HUES48 (cell line): ENCODE data around the gene ERCC2.

Experiments
- H3K27ac ChIP-seq: one replicate; pipeline ENCODE4 v1.7.0; 2013; ENCODE audit warnings: low read depth, low read length, inconsistent platforms
- H3K27me3 ChIP-seq: 2 replicates; pipeline ENCODE4 v1.6.1; 2013; ENCODE audit warnings: mild to moderate bottlenecking, low read length; ENCODE audit not compliant: control insufficient read depth, insufficient read depth
- H3K36me3 ChIP-seq: 2 replicates; pipeline ENCODE4 v1.6.1; 2013; ENCODE audit warnings: low read length; ENCODE audit not compliant: control insufficient read depth, insufficient read depth
- H3K4me1 ChIP-seq: 2 replicates; pipeline ENCODE4 v1.6.1; 2013; ENCODE audit warnings: mild to moderate bottlenecking, low read length; ENCODE audit not compliant: control insufficient read depth, insufficient read depth
- H3K4me3 ChIP-seq: 2 replicates; pipeline ENCODE4 v1.5.1; 2013; ENCODE audit warnings: mild to moderate bottlenecking, low read depth, low read length
- H3K9ac ChIP-seq: 2 replicates; pipeline ENCODE4 v1.6.1; 2013; ENCODE audit warnings: mild to moderate bottlenecking, low read depth, low read length, moderate library complexity
- H3K9me3 ChIP-seq: 2 replicates; pipeline ENCODE4 v1.6.1; 2013; ENCODE audit warnings: low read length; ENCODE audit not compliant: control insufficient read depth, insufficient read depth

ERCC2 gene

GRCh38 chr19:45400192-45400591, 29.8 kb upstream of the ERCC2 start:
- Histone ChIP-seq H3K27me3 (peaks cover 17% of the 10 kb centered on the region), H3K27ac (no peak overlapping the region), H3K36me3 (no peaks in the 10 kb centered on the region), H3K4me3 (no peak overlapping the region), H3K9ac (no peak overlapping the region), H3K4me1 (peaks cover 22% of the 10 kb centered on the region), H3K9me3 (no peaks in the 10 kb centered on the region)

GRCh38 chr19:45395821-45396617, 25.6 kb upstream of the ERCC2 start:
- Histone ChIP-seq H3K36me3 (peaks cover 4% of the 10 kb centered on the region; the same call in 1 of the 2 replicates), H3K9me3 (no peaks in the 10 kb centered on the region), H3K4me3 (peak overlapping the region; percentile 47; the same call in 1 of the 2 replicates), H3K9ac (no peak overlapping the region), H3K4me1 (peaks cover 7% of the 10 kb centered on the region; the same call in 1 of the 2 replicates), H3K27me3 (peaks cover 17% of the 10 kb centered on the region; the same call in 1 of the 2 replicates), H3K27ac (no peak overlapping the region)

DNA sequence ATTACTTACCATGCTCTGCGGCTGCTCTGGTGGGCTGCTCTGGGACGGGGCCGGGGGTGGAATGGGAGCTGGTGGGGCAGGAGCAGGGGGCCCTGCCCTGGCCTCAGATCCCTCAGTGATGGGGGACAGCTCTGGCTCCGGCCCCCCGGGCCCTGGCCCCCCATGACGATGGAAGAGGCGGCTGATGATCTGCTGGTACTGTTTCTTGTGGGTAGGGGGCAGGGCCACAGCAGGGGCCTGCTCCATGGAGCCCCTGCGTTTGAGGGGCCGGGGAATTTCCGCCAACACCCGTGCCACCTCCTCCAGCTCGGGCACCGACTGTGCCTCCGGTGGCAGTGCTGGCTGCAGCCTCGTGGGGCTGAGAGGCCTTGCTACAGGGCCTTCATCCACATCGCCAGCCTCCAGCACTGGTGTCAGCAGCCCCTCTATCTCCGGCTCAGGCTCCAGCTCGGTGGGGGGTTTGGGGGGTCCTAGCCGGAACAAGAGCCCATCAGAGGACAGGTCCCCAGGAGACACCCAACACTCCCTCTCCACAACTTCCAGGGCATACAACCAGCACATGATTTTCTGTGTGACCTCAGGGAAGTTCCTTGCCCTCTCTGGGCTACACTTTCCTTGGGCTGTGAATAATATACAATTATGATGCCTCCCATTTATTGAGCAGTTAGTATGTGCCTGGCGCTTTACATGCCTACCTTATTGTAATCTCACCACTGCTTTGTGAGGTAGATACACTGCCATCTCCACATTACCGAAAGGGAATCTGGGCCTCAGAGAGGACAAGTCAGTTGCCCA, 21.7 kb upstream of the ERCC2 start:
- 0 out of 2 replicates have a peak, but pooled peaks cover 3% of the 10 kb centered on the region for H3K4me1 ChIP-seq
- H3K36me3 ChIP-seq, result peaks cover 4% of the 10 kb centered on the region; the same call in 1 of the 2 replicates
- H3K9ac ChIP-seq, result no peak overlapping the region
- H3K9me3 ChIP-seq, result no peaks in the 10 kb centered on the region
- no peak overlapping the region for H3K4me3 ChIP-seq
- H3K27ac ChIP-seq, result no peak overlapping the region
- peaks cover 8% of the 10 kb centered on the region; the same call in 1 of the 2 replicates for H3K27me3 ChIP-seq

DNA sequence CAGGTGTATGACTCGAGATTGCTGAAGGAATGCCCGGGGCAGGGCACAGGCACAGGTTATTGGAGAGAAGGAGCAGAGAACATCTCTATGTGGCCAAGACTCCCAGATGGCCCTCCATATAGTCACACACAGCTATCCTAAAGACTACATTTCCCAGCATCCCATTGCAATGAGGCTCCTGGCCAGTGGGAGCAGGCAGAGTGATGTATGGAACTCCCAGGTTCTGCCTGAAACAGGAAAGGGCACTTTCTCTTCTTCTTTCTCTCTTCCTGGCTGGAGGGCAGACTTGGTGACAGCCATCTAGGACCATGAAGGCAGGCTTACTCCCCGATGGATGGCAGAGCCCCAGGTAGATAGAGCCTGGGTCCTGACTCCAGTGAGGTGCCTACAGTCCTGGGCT, 21.0 kb upstream of the ERCC2 start:
- Histone ChIP-seq H3K36me3 (peaks cover 4% of the 10 kb centered on the region; the same call in 1 of the 2 replicates), H3K9ac (no peak overlapping the region), H3K27me3 (peaks cover 5% of the 10 kb centered on the region), H3K4me3 (no peak overlapping the region), H3K27ac (no peak overlapping the region), H3K4me1 (0 out of 2 replicates have a peak, but pooled peaks cover 3% of the 10 kb centered on the region), H3K9me3 (no peaks in the 10 kb centered on the region)

- no peaks in the 10 kb centered on the region for H3K36me3 ChIP-seq
- H3K4me3 ChIP-seq, result no peak overlapping the region; the same call in 1 of the 2 replicates
- no peak overlapping the region for H3K27ac ChIP-seq
- no peaks in the 10 kb centered on the region for H3K4me1 ChIP-seq
- H3K9ac ChIP-seq, result no peak overlapping the region
- H3K27me3 ChIP-seq, result peaks cover 14% of the 10 kb centered on the region
- H3K9me3 ChIP-seq, result no peaks in the 10 kb centered on the region
Measured at GRCh38 chr19:45385392-45386221, 15.2 kb upstream of the ERCC2 start.

DNA sequence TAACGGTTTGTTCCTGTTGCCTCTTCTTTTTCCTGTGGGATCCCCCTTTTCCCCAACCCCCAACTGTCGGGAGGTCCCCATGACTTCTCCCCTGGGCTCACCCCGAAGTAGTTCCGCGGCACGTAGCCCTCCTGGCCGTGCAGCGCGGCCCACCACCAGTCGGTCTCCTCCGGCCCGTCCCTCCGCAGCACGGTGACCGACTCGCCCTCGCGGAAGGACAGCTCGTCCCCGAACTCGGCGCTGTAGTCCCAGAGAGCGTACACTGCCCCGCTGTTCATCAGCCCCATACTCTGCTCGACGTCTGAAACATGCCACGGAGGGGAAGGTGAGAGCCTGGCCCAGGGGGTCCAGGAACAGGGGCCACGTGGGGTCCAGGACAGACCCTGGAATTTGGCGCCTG, 12.1 kb upstream of the ERCC2 start:
- Histone ChIP-seq H3K27ac (no peak overlapping the region), H3K4me3 (no peak overlapping the region), H3K36me3 (no peaks in the 10 kb centered on the region), H3K9me3 (no peaks in the 10 kb centered on the region), H3K27me3 (peaks cover 14% of the 10 kb centered on the region), H3K9ac (no peak overlapping the region), H3K4me1 (no peaks in the 10 kb centered on the region)

DNA sequence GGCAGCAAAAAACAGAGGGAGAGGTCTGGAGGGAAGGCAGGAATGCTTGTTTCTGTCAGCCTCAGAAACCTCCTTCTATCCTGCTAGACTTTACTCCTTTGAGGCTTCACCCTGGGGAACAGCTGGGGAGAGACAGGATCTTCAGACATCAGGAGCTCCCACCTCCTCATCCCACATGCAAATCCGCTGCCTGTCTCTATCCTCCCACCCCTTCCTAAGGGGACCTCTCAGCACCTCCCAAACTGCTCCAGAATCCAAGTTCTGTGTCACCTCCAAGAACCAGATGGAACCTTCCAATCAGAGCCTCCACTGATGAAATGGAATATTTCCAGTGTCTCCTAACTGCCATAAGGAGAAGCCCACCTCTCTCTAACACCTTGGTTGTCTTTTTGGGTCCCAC, 9.7 kb upstream of the ERCC2 start:
- Histone ChIP-seq H3K27me3 (peaks cover 2% of the 10 kb centered on the region), H3K27ac (no peak overlapping the region), H3K9ac (no peak overlapping the region), H3K4me3 (no peak overlapping the region), H3K9me3 (no peaks in the 10 kb centered on the region), H3K4me1 (0 out of 2 replicates have a peak, but pooled peaks cover 2% of the 10 kb centered on the region), H3K36me3 (no peaks in the 10 kb centered on the region)

GRCh38 chr19:45376045-45376724, 5.8 kb upstream of the ERCC2 start:
- H3K36me3 ChIP-seq, result no peaks in the 10 kb centered on the region
- H3K27ac ChIP-seq, result peak overlapping the region; percentile 42
- H3K9ac ChIP-seq, result no peak overlapping the region
- H3K4me1 ChIP-seq, result 0 out of 2 replicates have a peak, but pooled peaks cover 2% of the 10 kb centered on the region
- H3K9me3 ChIP-seq, result no peaks in the 10 kb centered on the region
- no peaks in the 10 kb centered on the region for H3K27me3 ChIP-seq
- no peak overlapping the region for H3K4me3 ChIP-seq

DNA sequence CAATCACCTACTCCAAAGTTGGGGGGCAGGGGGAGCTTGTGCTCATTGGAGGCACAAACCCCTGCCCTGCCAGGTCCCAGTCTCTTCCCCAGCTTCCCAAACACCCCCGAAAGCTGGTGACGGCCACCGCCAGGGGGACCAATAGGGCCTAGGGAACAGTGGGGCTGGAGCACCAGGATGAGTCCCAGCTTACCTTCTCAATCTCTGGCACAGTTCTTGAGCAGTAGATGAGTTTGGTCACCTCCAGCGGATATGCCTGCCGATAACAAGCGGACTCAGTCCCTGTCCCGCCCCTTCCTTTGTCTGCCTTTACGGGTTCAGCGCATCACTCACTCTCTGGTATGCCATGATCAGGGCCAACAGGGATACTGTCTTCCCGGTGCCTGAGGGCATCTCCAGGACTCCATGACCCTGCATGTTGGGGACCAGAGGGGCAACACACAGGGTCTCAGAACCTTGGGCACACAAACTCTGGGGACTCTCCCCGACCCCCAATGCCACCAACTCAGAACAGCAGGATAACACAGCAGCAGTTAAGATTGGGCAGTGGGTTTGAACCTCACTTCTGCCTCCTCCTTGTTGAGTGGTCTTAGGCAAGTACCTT, 1.5 kb downstream of the ERCC2 start:
- H3K4me1 ChIP-seq, result no peaks in the 10 kb centered on the region
- H3K9ac ChIP-seq, result no peak overlapping the region
- H3K27ac ChIP-seq, result no peak overlapping the region
- H3K4me3 ChIP-seq, result no peak overlapping the region
- H3K9me3 ChIP-seq, result no peaks in the 10 kb centered on the region
- H3K36me3 ChIP-seq, result peaks cover 34% of the 10 kb centered on the region
- H3K27me3 ChIP-seq, result no peaks in the 10 kb centered on the region

GRCh38 chr19:45368127-45368526, 2.2 kb downstream of the ERCC2 start:
- H3K4me3 ChIP-seq, result no peak overlapping the region
- no peaks in the 10 kb centered on the region for H3K9me3 ChIP-seq
- peaks cover 42% of the 10 kb centered on the region for H3K36me3 ChIP-seq
- H3K27ac ChIP-seq, result no peak overlapping the region
- H3K27me3 ChIP-seq, result no peaks in the 10 kb centered on the region
- H3K4me1 ChIP-seq, result no peaks in the 10 kb centered on the region
- H3K9ac ChIP-seq, result no peak overlapping the region
